ENCODE results near the gene ZC3H8.

Gene ZC3H8

GRCh38 chr2:112259509-112260294 is 4.9 kb upstream of the ZC3H8 start:
- no peak for TF ChIP-seq Cebpa-rat (IDR thresholded peaks at IDR 0.05)
- no peaks in the 10 kb centered on the region for H3K27me3 ChIP-seq
- peaks cover 27% of the 10 kb centered on the region for H3K9me3 ChIP-seq
- no peaks in the 10 kb centered on the region for H4K20me1 ChIP-seq
- H3K9ac ChIP-seq: no peak overlapping the region
- peak overlapping the region; percentile 25; the same call in 1 of the 2 replicates for H3K4me2 ChIP-seq
- H3K36me3 ChIP-seq: no peaks in the 10 kb centered on the region
- peaks cover 14% of the 10 kb centered on the region; the same call in 1 of the 2 replicates for H3K4me1 ChIP-seq
- H3K4me3 ChIP-seq: no peak overlapping the region
- no peak overlapping the region for H3K27ac ChIP-seq

- Histone ChIP-seq H3K4me3 (no peak overlapping the region), H3K4me2 (no peak overlapping the region), H4K20me1 (no peaks in the 10 kb centered on the region), H3K36me3 (no peaks in the 10 kb centered on the region), H3K9ac (no peak overlapping the region), H3K27me3 (no peaks in the 10 kb centered on the region), H3K27ac (no peak overlapping the region), H3K4me1 (peaks cover 31% of the 10 kb centered on the region), H3K9me3 (peaks cover 16% of the 10 kb centered on the region)
- no peak for TF ChIP-seq Cebpa-rat (IDR thresholded peaks at IDR 0.05)
These were observed 2.7 kb upstream of the ZC3H8 start for GRCh38 chr2:112257575-112257974.

GRCh38 chr2:112256654-112257053 is 1.8 kb upstream of the ZC3H8 start:
- no peak overlapping the region for H3K9ac ChIP-seq
- no peak overlapping the region for H3K4me3 ChIP-seq
- H3K9me3 ChIP-seq: peaks cover 7% of the 10 kb centered on the region; the same call in 1 of the 2 replicates
- H4K20me1 ChIP-seq: peaks cover under 1% of the 10 kb centered on the region; the same call in 1 of the 2 replicates
- no peak overlapping the region for H3K27ac ChIP-seq
- peaks cover 34% of the 10 kb centered on the region for H3K4me1 ChIP-seq
- H3K36me3 ChIP-seq: peaks cover 4% of the 10 kb centered on the region; the same call in 1 of the 2 replicates
- H3K27me3 ChIP-seq: no peaks in the 10 kb centered on the region
- H3K4me2 ChIP-seq: no peak overlapping the region
- no peak for TF ChIP-seq Cebpa-rat (IDR thresholded peaks at IDR 0.05)

- no peak for TF ChIP-seq Cebpa-rat (IDR thresholded peaks at IDR 0.05)
These were observed 1.0 kb upstream of the ZC3H8 start for GRCh38 chr2:112255875-112256274.

GRCh38 chr2:112253261-112253815 is 1.5 kb downstream of the ZC3H8 start:
- H3K4me1 ChIP-seq: peaks cover 31% of the 10 kb centered on the region
- TF ChIP-seq Cebpa-rat (IDR thresholded peaks at IDR 0.05): no peak
- H3K36me3 ChIP-seq: peaks cover 34% of the 10 kb centered on the region
- no peak overlapping the region for H3K9ac ChIP-seq
- H3K9me3 ChIP-seq: peaks cover 13% of the 10 kb centered on the region
- no peak overlapping the region for H3K27ac ChIP-seq
- H4K20me1 ChIP-seq: peaks cover 13% of the 10 kb centered on the region; the same call in 1 of the 2 replicates
- peak overlapping the region; percentile 89 for H3K4me2 ChIP-seq
- no peaks in the 10 kb centered on the region for H3K27me3 ChIP-seq
- H3K4me3 ChIP-seq: no peak overlapping the region

More at GRCh38 chr2:112255875-112256274, 1.0 kb upstream of the ZC3H8 start:
- Histone ChIP-seq H3K9me3 (0 out of 2 replicates have a peak, but pooled peaks cover 2% of the 10 kb centered on the region), H3K4me1 (peaks cover 34% of the 10 kb centered on the region), H3K9ac (no peak overlapping the region), H4K20me1 (peaks cover 8% of the 10 kb centered on the region; the same call in 1 of the 2 replicates), H3K4me3 (no peak overlapping the region), H3K27ac (no peak overlapping the region), H3K36me3 (peaks cover 10% of the 10 kb centered on the region; the same call in 1 of the 2 replicates), H3K27me3 (no peaks in the 10 kb centered on the region), H3K4me2 (0 out of 2 replicates have a peak overlapping the region, but pooled peaks have one; percentile 8)

GRCh38 chr2:112251271-112251670 is 3.6 kb downstream of the ZC3H8 start:
- H3K27me3 ChIP-seq: no peaks in the 10 kb centered on the region
- no peak overlapping the region for H3K9ac ChIP-seq
- peaks cover 33% of the 10 kb centered on the region for H3K9me3 ChIP-seq
- H3K27ac ChIP-seq: no peak overlapping the region
- H3K36me3 ChIP-seq: peaks cover 55% of the 10 kb centered on the region
- no peak overlapping the region for H3K4me2 ChIP-seq
- peaks cover 13% of the 10 kb centered on the region; the same call in 1 of the 2 replicates for H4K20me1 ChIP-seq
- no peak overlapping the region for H3K4me3 ChIP-seq
- H3K4me1 ChIP-seq: peaks cover 31% of the 10 kb centered on the region
- no peak for TF ChIP-seq Cebpa-rat (IDR thresholded peaks at IDR 0.05)

- H3K36me3 ChIP-seq: peaks cover 77% of the 10 kb centered on the region
These were observed 10.0 kb downstream of the ZC3H8 start for GRCh38 chr2:112244854-112245253.

GRCh38 chr2:112243233-112243632 is 11.6 kb downstream of the ZC3H8 start:
- Histone ChIP-seq H3K27ac (no peak overlapping the region), H3K9ac (no peak overlapping the region), H3K4me2 (no peak overlapping the region), H3K36me3 (peaks cover 65% of the 10 kb centered on the region), H3K4me3 (no peak overlapping the region), H3K9me3 (peaks cover 32% of the 10 kb centered on the region), H4K20me1 (0 out of 2 replicates have a peak, but pooled peaks cover 6% of the 10 kb centered on the region), H3K4me1 (no peaks in the 10 kb centered on the region), H3K27me3 (no peaks in the 10 kb centered on the region)
- TF ChIP-seq Cebpa-rat (IDR thresholded peaks at IDR 0.05): no peak

More at GRCh38 chr2:112244854-112245253, 10.0 kb downstream of the ZC3H8 start:
- no peaks in the 10 kb centered on the region for H3K4me1 ChIP-seq
- no peak overlapping the region for H3K9ac ChIP-seq
- no peak overlapping the region for H3K4me2 ChIP-seq
- TF ChIP-seq Cebpa-rat (IDR thresholded peaks at IDR 0.05): no peak
- no peak overlapping the region for H3K4me3 ChIP-seq
- H3K9me3 ChIP-seq: peaks cover 45% of the 10 kb centered on the region
- no peak overlapping the region for H3K27ac ChIP-seq
- no peaks in the 10 kb centered on the region for H3K27me3 ChIP-seq
- H4K20me1 ChIP-seq: 0 out of 2 replicates have a peak, but pooled peaks cover 2% of the 10 kb centered on the region

GRCh38 chr2:112242384-112242783 is 12.5 kb downstream of the ZC3H8 start:
- Histone ChIP-seq H3K36me3 (peaks cover 65% of the 10 kb centered on the region), H3K27me3 (no peaks in the 10 kb centered on the region), H3K4me1 (no peaks in the 10 kb centered on the region), H3K9ac (no peak overlapping the region), H3K9me3 (peaks cover 23% of the 10 kb centered on the region), H3K4me2 (no peak overlapping the region), H3K27ac (no peak overlapping the region), H3K4me3 (no peak overlapping the region), H4K20me1 (0 out of 2 replicates have a peak, but pooled peaks cover 6% of the 10 kb centered on the region)
- no peak for TF ChIP-seq Cebpa-rat (IDR thresholded peaks at IDR 0.05)

GRCh38 chr2:112239862-112240261 is 15.0 kb downstream of the ZC3H8 start:
- Histone ChIP-seq H3K9ac (no peak overlapping the region), H3K4me2 (no peak overlapping the region), H3K4me3 (no peak overlapping the region), H3K27me3 (no peaks in the 10 kb centered on the region), H3K36me3 (peaks cover 59% of the 10 kb centered on the region), H4K20me1 (0 out of 2 replicates have a peak, but pooled peaks cover 6% of the 10 kb centered on the region), H3K4me1 (no peaks in the 10 kb centered on the region), H3K27ac (no peak overlapping the region), H3K9me3 (no peaks in the 10 kb centered on the region)
- no peak for TF ChIP-seq Cebpa-rat (IDR thresholded peaks at IDR 0.05)

Measured in BLaER1 (cell line).